Kidney (tissue), 14 donors: ENCODE data around the gene GPSM1. TPM values are rescaled to one million over a fixed set of nuclear protein-coding genes. Genes with fewer than 3 reads are reported as not detected.

Experiments used
- DNase-seq, 5 donors: peaks; one replicate each; pipeline ENCODE4 v3.0.0-alpha.2; 2013 to 2020
- FAIRE-seq: peaks from 2 replicates; lab custom pipeline; 2012; peaks lifted over from hg19 to GRCh38; lab: Jason Lieb, UNC
- H3K27ac ChIP-seq, 2 donors: one replicate each; pipeline ENCODE4 v1.7.0; 2013; ENCODE audit warnings: low read depth in 2 of 2, low read length in 2 of 2, inconsistent platforms in 1 of 2
- H3K27me3 ChIP-seq: one replicate; pipeline ENCODE4 v1.7.1; 2013; ENCODE audit warnings: low read length, inconsistent platforms; ENCODE audit not compliant: control insufficient read depth, insufficient read depth
- H3K36me3 ChIP-seq, 3 donors: one replicate each; pipeline versions ENCODE4 v1.7.0 to v1.7.1; 2013; ENCODE audit warnings: low read length in 3 of 3, control low read depth in 1 of 3, inconsistent platforms in 1 of 3; ENCODE audit not compliant: insufficient read depth in 3 of 3, control insufficient read depth in 2 of 3
- H3K4me1 ChIP-seq, 3 donors: one replicate each; pipeline versions ENCODE4 v1.7.0 to v1.7.1; 2013; ENCODE audit warnings: low read length in 3 of 3, inconsistent platforms in 1 of 3, low read depth in 1 of 3; ENCODE audit not compliant: control insufficient read depth in 2 of 3, insufficient read depth in 2 of 3
- H3K4me3 ChIP-seq, 3 donors: one replicate each; pipeline versions ENCODE4 v1.7.0 to v1.8.1; 2013; ENCODE audit warnings: low read length in 3 of 3, control low read depth in 1 of 3, inconsistent platforms in 1 of 3
- H3K9ac ChIP-seq, 3 donors: one replicate each; pipeline versions ENCODE4 v1.7.0 to v1.7.1; 2013; ENCODE audit warnings: low read length in 3 of 3, control low read depth in 1 of 3, inconsistent platforms in 1 of 3
- H3K9me3 ChIP-seq, 3 donors: one replicate each; pipeline versions ENCODE4 v1.7.0 to v1.7.1; 2013; ENCODE audit warnings: low read length in 3 of 3, control low read depth in 1 of 3, inconsistent platforms in 1 of 3; ENCODE audit not compliant: control insufficient read depth in 2 of 3, insufficient read depth in 1 of 3
- intact Hi-C: fragments of 100-400 bp; cut with DNase I; formaldehyde crosslinking; loops from one replicate; pipeline ENCODE4 v1.11.1; 2022
- polyA plus RNA-seq: library from polyadenylated mRNA; stranded (reverse); fragments of 350-450 nt; fragmentation: Illumina TruSeq; extraction: RNeasy Lipid Tissue Mini Kit (QIAGEN cat#74804); gene quantifications from one replicate; pipeline ENCODE4 v1.2.3, GENCODE V29; 2014; ENCODE audit warnings: low read depth, low replicate concordance; ENCODE audit not compliant: insufficient read depth
- total RNA-seq: library from RNA; stranded (reverse); fragmentation: NEBNext Ultra II Directional; extraction: Animal tissue kit (Norgen Biotek cat#: 25700); gene quantifications from one replicate; pipeline ENCODE4 v1.2.1, GENCODE V29; 2021
- TF ChIP-seq, protein P1 (sequence below): IDR thresholded peaks from 3 replicates; pipeline ENCODE4 v1.5.1; 2012; ENCODE audit warnings: mild to moderate bottlenecking, moderate library complexity, borderline replicate concordance; ENCODE audit not compliant: insufficient read depth; ENCODE audit errors: extremely low read depth
- donor health status: control.
- donor health status: control.
- donor health status: control.
- donor health status: control.
- donor health status: control.
- donor health status: DM: yes; HTN: yes; CAD: no.
- donor health status: Normal renal cell carcinoma (clear cell type).

GPSM1 gene
- total and polyA plus RNA-seq, 2 donors from 2014 or later, result 11.6 to 11.9 TPM

DNA sequence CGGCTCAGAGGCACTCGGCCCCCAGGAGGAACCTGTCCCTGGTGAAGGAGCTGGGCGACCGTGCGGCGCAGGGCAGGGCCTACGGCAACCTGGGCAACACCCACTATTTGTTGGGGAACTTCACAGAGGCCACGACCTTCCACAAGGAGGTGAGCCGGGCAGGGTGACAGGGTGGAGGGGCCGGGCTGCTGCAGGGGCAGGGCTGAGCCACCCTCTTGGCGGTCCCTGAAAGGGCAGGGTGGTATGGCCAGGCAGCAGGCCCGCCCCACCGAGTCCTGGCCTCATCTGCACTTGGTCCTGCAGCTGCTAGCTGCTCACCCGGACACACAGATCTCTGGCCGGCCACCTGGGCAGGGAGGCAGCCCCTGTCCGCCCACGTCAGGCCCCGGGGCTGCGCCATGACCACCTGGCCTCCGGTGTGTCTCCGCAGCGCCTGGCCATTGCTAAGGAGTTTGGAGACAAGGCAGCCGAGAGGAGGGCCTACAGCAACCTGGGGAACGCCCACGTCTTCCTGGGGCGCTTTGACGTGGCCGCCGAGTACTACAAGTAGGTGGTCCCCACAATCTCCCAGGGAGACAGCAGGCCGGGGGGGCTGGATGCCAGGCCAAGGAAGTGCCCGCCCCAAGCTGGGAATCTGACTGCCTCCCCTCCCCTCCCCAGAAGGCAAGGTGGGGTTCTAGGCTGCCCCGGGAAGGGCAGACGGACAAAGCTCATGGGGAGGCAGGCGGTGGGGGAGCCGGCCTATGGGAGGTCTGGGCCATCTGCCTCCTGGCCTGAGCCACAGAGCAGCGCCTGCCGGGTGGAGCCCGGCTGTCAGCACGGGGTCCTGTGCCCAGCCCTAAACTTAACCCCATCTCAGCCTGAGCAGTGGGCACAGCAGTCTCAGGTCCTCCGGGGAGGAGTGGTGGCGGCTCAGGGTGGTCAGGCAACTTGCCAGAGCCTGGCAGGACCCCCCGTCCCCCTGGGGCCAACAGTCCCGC lies 10.4 kb downstream of the GPSM1 start:
- no peak for DNase-seq
- TF ChIP-seq, protein P1, sequence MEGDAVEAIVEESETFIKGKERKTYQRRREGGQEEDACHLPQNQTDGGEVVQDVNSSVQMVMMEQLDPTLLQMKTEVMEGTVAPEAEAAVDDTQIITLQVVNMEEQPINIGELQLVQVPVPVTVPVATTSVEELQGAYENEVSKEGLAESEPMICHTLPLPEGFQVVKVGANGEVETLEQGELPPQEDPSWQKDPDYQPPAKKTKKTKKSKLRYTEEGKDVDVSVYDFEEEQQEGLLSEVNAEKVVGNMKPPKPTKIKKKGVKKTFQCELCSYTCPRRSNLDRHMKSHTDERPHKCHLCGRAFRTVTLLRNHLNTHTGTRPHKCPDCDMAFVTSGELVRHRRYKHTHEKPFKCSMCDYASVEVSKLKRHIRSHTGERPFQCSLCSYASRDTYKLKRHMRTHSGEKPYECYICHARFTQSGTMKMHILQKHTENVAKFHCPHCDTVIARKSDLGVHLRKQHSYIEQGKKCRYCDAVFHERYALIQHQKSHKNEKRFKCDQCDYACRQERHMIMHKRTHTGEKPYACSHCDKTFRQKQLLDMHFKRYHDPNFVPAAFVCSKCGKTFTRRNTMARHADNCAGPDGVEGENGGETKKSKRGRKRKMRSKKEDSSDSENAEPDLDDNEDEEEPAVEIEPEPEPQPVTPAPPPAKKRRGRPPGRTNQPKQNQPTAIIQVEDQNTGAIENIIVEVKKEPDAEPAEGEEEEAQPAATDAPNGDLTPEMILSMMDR, result no peak
- Histone ChIP-seq H3K27me3 (no peaks in the 10 kb centered on the region), H3K27ac (no peak overlapping the region), H3K4me3 (no peak overlapping the region), H3K9ac (no peak overlapping the region), H3K4me1 (peaks cover 0 to 5% (median 0%) of the 10 kb centered on the region in 3 donors), H3K9me3 (no peaks in the 10 kb centered on the region), H3K36me3 (no peaks in the 10 kb centered on the region)
- intact Hi-C loops, result no loop called here
- FAIRE-seq, result no peak

DNA sequence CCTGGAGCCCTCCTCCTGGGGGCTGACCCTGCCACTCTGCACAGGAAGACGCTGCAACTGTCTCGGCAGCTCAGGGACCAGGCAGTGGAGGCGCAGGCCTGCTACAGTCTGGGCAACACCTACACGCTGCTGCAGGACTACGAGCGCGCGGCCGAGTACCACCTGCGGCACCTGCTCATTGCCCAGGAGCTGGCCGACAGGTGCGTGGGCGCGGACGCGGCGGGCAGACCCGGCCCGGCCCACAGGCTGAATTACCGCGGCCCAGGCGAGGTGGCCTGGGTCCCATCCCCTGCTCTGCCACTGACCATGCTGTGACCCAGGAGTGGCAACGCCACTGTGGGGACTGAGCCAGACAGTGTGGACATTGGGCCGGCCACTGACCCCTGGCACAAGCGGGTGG lies 11.2 kb downstream of the GPSM1 start:
- intact Hi-C loops, result no loop called here
- Histone ChIP-seq H3K4me1 (peaks cover 0 to 12% (median 0%) of the 10 kb centered on the region in 3 donors), H3K9me3 (no peaks in the 10 kb centered on the region), H3K27ac (no peak overlapping the region), H3K36me3 (no peaks in the 10 kb centered on the region), H3K27me3 (no peaks in the 10 kb centered on the region), H3K4me3 (no peak overlapping the region), H3K9ac (no peak overlapping the region)
- DNase-seq (no peak), FAIRE-seq (no peak)
- TF ChIP-seq, protein P1, result no peak

DNA sequence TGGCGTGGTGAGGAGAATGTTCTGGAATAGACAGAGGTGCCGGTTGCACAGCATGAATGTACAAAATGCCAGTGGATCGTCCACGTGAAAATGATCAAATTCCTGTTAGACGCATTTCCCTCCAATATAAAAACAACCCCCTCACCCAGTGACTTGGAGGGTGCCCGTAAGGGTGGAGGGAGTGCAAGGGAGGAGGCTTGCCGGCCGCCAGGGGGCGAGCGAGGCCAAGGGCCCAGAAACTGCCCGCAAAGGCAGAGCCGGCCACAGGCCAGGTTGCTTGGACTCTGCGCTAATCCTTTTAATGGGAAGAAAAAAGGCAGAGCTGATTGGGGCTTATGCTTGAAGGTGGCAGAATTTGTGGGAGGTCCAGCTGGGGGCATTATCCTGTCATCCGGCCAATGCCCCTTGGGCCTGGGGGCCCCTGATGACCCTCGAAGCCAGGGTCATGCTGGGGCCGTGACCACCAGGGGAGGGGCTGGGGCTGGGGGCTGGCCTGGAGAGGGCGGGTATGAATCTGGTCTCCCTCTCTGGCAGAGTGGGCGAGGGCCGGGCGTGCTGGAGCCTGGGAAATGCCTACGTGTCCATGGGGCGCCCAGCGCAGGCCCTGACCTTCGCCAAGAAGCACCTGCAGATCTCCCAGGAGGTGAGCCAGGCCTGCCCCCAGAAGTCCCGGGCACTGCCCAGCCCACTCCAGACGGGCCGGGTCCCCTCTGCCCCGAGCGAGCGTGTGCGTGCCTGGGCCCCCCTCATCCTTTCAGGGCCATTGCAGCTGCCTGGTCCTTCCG lies 12.0 kb downstream of the GPSM1 start:
- H3K4me3 ChIP-seq, result no peak overlapping the region
- intact Hi-C loops, result no loop called here
- H3K27me3 ChIP-seq, result no peaks in the 10 kb centered on the region
- H3K9ac ChIP-seq, result no peak overlapping the region
- no peaks in the 10 kb centered on the region for H3K36me3 ChIP-seq
- TF ChIP-seq, protein P1, result peak; percentile 75
- H3K9me3 ChIP-seq, result no peaks in the 10 kb centered on the region
- peaks cover 0 to 12% (median 0%) of the 10 kb centered on the region in 3 donors for H3K4me1 ChIP-seq
- H3K27ac ChIP-seq, result no peak overlapping the region
- DNase-seq (peak in 3 of 5 donors; percentile 58 to 66 (median 61)), FAIRE-seq (no peak)
